PC-3 (cell line): ENCODE measurements around the gene CRELD2. TPM values are rescaled to one million over a fixed set of nuclear protein-coding genes. Genes with fewer than 3 reads are reported as not detected.

ENCODE experiments used
- ATAC-seq: fragments of 200-7000 bp; cut with Tn5 transposase; 2 replicates; pipeline ENCODE4 v1.9.1; 2020; ENCODE audit warnings: mild to moderate bottlenecking, moderate library complexity
- BruUV-seq: library from RNA; stranded (reverse); fragments of 400-500 nt; replicated peaks from 2 replicates; lab custom pipeline; 2021; lab: Mats Ljungman, UMichigan
- CTCF ChIA-PET: fragments of 300-600 bp; sonication (Branson Sonifier 250); formaldehyde crosslinking; loops from one replicate; lab custom pipeline; 2022; ENCODE audit warnings: antibody characterized with exemption; lab: Charles Lee
- POLR2A ChIA-PET: fragments of 300-600 bp; sonication (Branson Sonifier 250); formaldehyde crosslinking; loops from one replicate; lab custom pipeline; 2022; ENCODE audit warnings: antibody characterized with exemption; ENCODE audit not compliant: unreplicated experiment; lab: Charles Lee
- DNase-seq: peaks from one replicate; pipeline ENCODE4 v3.0.0-alpha.2; 2015
- H2AFZ ChIP-seq: fragments of 300-600 bp; sonication (generic); 2 replicates; pipeline ENCODE4 v1.6.0; 2016; ENCODE audit warnings: antibody characterized with exemption, low read length
- H3F3A ChIP-seq: fragments of 300-600 bp; sonication (generic); one replicate; pipeline ENCODE4 v1.6.0; 2017; ENCODE audit warnings: antibody characterized with exemption, low read length, control low read depth, mild to moderate bottlenecking; ENCODE audit not compliant: unreplicated experiment
- H3K27ac ChIP-seq: fragments of 300-600 bp; sonication (generic); 2 replicates; pipeline ENCODE4 v1.5.1; 2016; ENCODE audit warnings: mild to moderate bottlenecking, low read length
- H3K27me3 ChIP-seq: fragments of 300-600 bp; sonication (generic); 2 replicates; pipeline ENCODE4 v1.6.1; 2016; ENCODE audit warnings: low read length, mixed read lengths
- H3K36me3 ChIP-seq: fragments of 300-600 bp; sonication (generic); 2 replicates; pipeline ENCODE4 v1.6.1; 2016; ENCODE audit warnings: low read depth, mixed run types, low read length, mixed read lengths
- H3K4me1 ChIP-seq: fragments of 300-600 bp; sonication (generic); 2 replicates; pipeline ENCODE4 v1.5.1; 2016; ENCODE audit warnings: low read length; ENCODE audit not compliant: insufficient read depth
- H3K4me2 ChIP-seq: fragments of 300-600 bp; sonication (generic); 2 replicates; pipeline ENCODE4 v1.6.0; 2016; ENCODE audit warnings: low read length
- H3K4me3 ChIP-seq: fragments of 300-600 bp; sonication (generic); 2 replicates; pipeline ENCODE4 v1.5.1; 2016; ENCODE audit warnings: mild to moderate bottlenecking, low read length, mixed read lengths
- H3K79me2 ChIP-seq: fragments of 300-600 bp; sonication (generic); 2 replicates; pipeline ENCODE4 v1.6.1; 2017; ENCODE audit warnings: low read length, mixed read lengths
- H3K9ac ChIP-seq: fragments of 300-600 bp; sonication (generic); 2 replicates; pipeline ENCODE4 v1.6.0; 2016; ENCODE audit warnings: mild to moderate bottlenecking, low read length
- H3K9me2 ChIP-seq: fragments of 300-600 bp; sonication (generic); replicated peaks from 2 replicates; pipeline ENCODE4 v1.6.1; 2016; ENCODE audit warnings: mixed run types, low read length, mixed read lengths
- H3K9me3 ChIP-seq: fragments of 300-600 bp; sonication (generic); 2 replicates; pipeline ENCODE4 v1.6.1; 2016; ENCODE audit warnings: low read length, mixed read lengths
- H4K20me1 ChIP-seq: fragments of 300-600 bp; sonication (generic); 2 replicates; pipeline ENCODE4 v1.6.1; 2016; ENCODE audit warnings: low read length, mixed read lengths
- CTCF ChIP-seq: fragments of 300-600 bp; sonication (generic); conservative IDR thresholded peaks from 2 replicates; pipeline ENCODE4 v1.5.1; 2017; ENCODE audit warnings: antibody characterized with exemption, low read depth, mild to moderate bottlenecking, low read length
- EZH2 ChIP-seq: fragments of 300-600 bp; sonication (generic); IDR thresholded peaks from one replicate; pipeline ENCODE4 v1.6.1; 2017; ENCODE audit warnings: antibody characterized with exemption, mild to moderate bottlenecking, low read length; ENCODE audit not compliant: unreplicated experiment
- EZH2phosphoT487 ChIP-seq: fragments of 300-600 bp; sonication (generic); IDR thresholded peaks from 2 replicates; pipeline ENCODE4 v1.6.1; 2018; ENCODE audit warnings: mild to moderate bottlenecking, antibody characterized with exemption, low read length, borderline replicate concordance
- intact Hi-C: fragments of 100-400 bp; cut with micrococcal nuclease; formaldehyde crosslinking; loops from 2 replicates; pipeline ENCODE4 v1.9.0; 2023
- total RNA-seq: library from RNA; depleted of rRNA; stranded (reverse); fragments of >200 nt; gene quantifications from 2 replicates; pipeline ENCODE4 v1.2.3, GENCODE V29; 2014

Gene CRELD2
- total RNA-seq, 1 experiment from 2014 or later = 71.3 TPM

- no peaks in the 10 kb centered on the region for H3K9me3 ChIP-seq
- no TSS peak for BruUV-seq
- H3K36me3 ChIP-seq = no peaks in the 10 kb centered on the region
- no peak for TF ChIP-seq EZH2
- no peak for TF ChIP-seq EZH2phosphoT487
- no peak for TF ChIP-seq CTCF
- ChIA-PET POLR2A (no interaction called here), CTCF (no interaction called here)
- ATAC-seq = no peak
- no peaks in the 10 kb centered on the region for H3K9me2 ChIP-seq
- no peaks in the 10 kb centered on the region for H3K27me3 ChIP-seq
- no peak overlapping the region for H2AFZ ChIP-seq
- H3K4me1 ChIP-seq = 0 out of 2 replicates have a peak, but pooled peaks cover 7% of the 10 kb centered on the region
- intact Hi-C loops = no loop called here
- DNase-seq = no peak
- no peaks in the 10 kb centered on the region for H3F3A ChIP-seq
- no peaks in the 10 kb centered on the region for H4K20me1 ChIP-seq
- no peak overlapping the region for H3K4me3 ChIP-seq
- no peak overlapping the region for H3K9ac ChIP-seq
- no peak overlapping the region for H3K27ac ChIP-seq
- no peak overlapping the region for H3K4me2 ChIP-seq
- peaks cover 15% of the 10 kb centered on the region for H3K79me2 ChIP-seq
Observed at GRCh38 chr22:49913446-49913845, 5.0 kb upstream of the CRELD2 start.

GRCh38 chr22:49914256-49914655 is 4.2 kb upstream of the CRELD2 start:
- DNase-seq = no peak
- Histone ChIP-seq H3K9me2 (no peaks in the 10 kb centered on the region), H3K9ac (no peak overlapping the region), H3K4me1 (peaks cover 7% of the 10 kb centered on the region), H3K79me2 (peaks cover 19% of the 10 kb centered on the region), H2AFZ (no peak overlapping the region), H3K27ac (no peak overlapping the region), H3K9me3 (no peaks in the 10 kb centered on the region), H3K4me2 (no peak overlapping the region), H3F3A (no peaks in the 10 kb centered on the region), H3K4me3 (no peak overlapping the region), H4K20me1 (no peaks in the 10 kb centered on the region), H3K27me3 (no peaks in the 10 kb centered on the region), H3K36me3 (no peaks in the 10 kb centered on the region)
- intact Hi-C loops = no loop called here
- TF ChIP-seq CTCF (no peak), EZH2phosphoT487 (no peak), EZH2 (no peak)
- CTCF ChIA-PET = no interaction called here
- ATAC-seq = no peak
- POLR2A ChIA-PET = no interaction called here
- BruUV-seq = no TSS peak

GRCh38 chr22:49915610-49916009 is 2.8 kb upstream of the CRELD2 start:
- Histone ChIP-seq H3K4me3 (no peak overlapping the region), H3K27me3 (no peaks in the 10 kb centered on the region), H3F3A (no peaks in the 10 kb centered on the region), H3K9me3 (no peaks in the 10 kb centered on the region), H4K20me1 (no peaks in the 10 kb centered on the region), H3K27ac (no peak overlapping the region), H3K4me1 (peaks cover 12% of the 10 kb centered on the region), H3K79me2 (peaks cover 26% of the 10 kb centered on the region), H3K9me2 (no peaks in the 10 kb centered on the region), H2AFZ (no peak overlapping the region), H3K9ac (no peak overlapping the region), H3K36me3 (no peaks in the 10 kb centered on the region), H3K4me2 (no peak overlapping the region)
- BruUV-seq = no TSS peak
- ChIA-PET POLR2A (no interaction called here), CTCF (no interaction called here)
- DNase-seq (no peak), ATAC-seq (no peak)
- intact Hi-C loops = loop anchor here (5.0 kb wide), 1 partner anchor 63 kb away; the partner anchor contains the start of gene ZBED4
- TF ChIP-seq EZH2phosphoT487 (no peak), CTCF (no peak), EZH2 (no peak)
